HCT116 (cell line): ENCODE measurements around the gene CALD1. TPM values are rescaled to one million over a fixed set of nuclear protein-coding genes. Genes with fewer than 3 reads are reported as not detected.

Experiments used
- ATAC-seq: fragments of 200-7000 bp; cut with Tn5 transposase; 2 replicates; pipeline ENCODE4 v1.9.1; 2020; ENCODE audit warnings: mild to moderate bottlenecking, moderate library complexity
- BruUV-seq: library from RNA; stranded (reverse); fragments of 400-500 nt; replicated peaks from 2 replicates; lab custom pipeline; 2021; lab: Mats Ljungman, UMichigan
- CTCF ChIA-PET: fragments of 300-600 bp; sonication (Branson Sonifier 250); formaldehyde crosslinking; loops from one replicate; lab custom pipeline; 2021; ENCODE audit warnings: antibody characterized with exemption; lab: Charles Lee
- POLR2A ChIA-PET: fragments of 300-600, 350-600 bp; sonication (Branson Sonifier 250); formaldehyde crosslinking; loops from one replicate; lab custom pipeline; 2021; ENCODE audit warnings: antibody characterized with exemption; lab: Charles Lee
- RAD21 ChIA-PET, 2 experiments: fragments of 300-600 bp; sonication (Branson Sonifier 250); formaldehyde crosslinking; loops; one replicate each; lab custom pipeline; 2023; ENCODE audit warnings: low total read pairs in 2 of 2; ENCODE audit not compliant: uncharacterized antibody in 2 of 2, unreplicated experiment in 2 of 2, low non-redundant PET in 1 of 2; lab: Charles Lee
- DNase-seq: peaks from one replicate; pipeline ENCODE4 v3.0.0-alpha.2; 2010; ENCODE audit warnings: low read depth, low spot score
- H2AFZ ChIP-seq: fragments of 200-600 bp; shearing (Covaris generic), sonication (generic); 2 replicates; pipeline ENCODE4 v1.6.1; 2017; ENCODE audit warnings: low read depth, mixed run types, mixed read lengths, antibody characterized with exemption, low read length; ENCODE audit not compliant: poor library complexity, severe bottlenecking
- H3K27ac ChIP-seq: 2 replicates; pipeline ENCODE4 v1.5.1; 2012; ENCODE audit warnings: low read depth, low read length
- H3K27me3 ChIP-seq: fragments of 200-600 bp; sonication (generic); 2 replicates; pipeline ENCODE4 v1.6.1; 2016; ENCODE audit warnings: mixed run types, low read length, mixed read lengths; ENCODE audit not compliant: insufficient read depth
- H3K36me3 ChIP-seq, 2 experiments: fragments of 200-500 bp in 1 of 2; fragments of 200-600 bp in 1 of 2; sonication (Bioruptor generic) in 1 of 2; sonication (generic) in 1 of 2; 2 replicates each; pipeline versions ENCODE4 v1.5.1 to v1.6.1; 2014 to 2016; ENCODE audit warnings: low read length in 2 of 2, inconsistent platforms in 1 of 2, mixed read lengths in 1 of 2, mixed run types in 1 of 2; ENCODE audit not compliant: insufficient read depth in 2 of 2, control insufficient read depth in 1 of 2
- H3K4me1 ChIP-seq, 2 experiments: fragments of 200-600 bp in 1 of 2; sonication (generic) in 1 of 2; 2 replicates each; pipeline versions ENCODE4 v1.5.1 to v1.6.1; 2012 to 2017; ENCODE audit warnings: low read length in 2 of 2, inconsistent platforms in 1 of 2, mild to moderate bottlenecking in 1 of 2, mixed read lengths in 1 of 2, mixed run types in 1 of 2, moderate library complexity in 1 of 2; ENCODE audit not compliant: insufficient read depth in 2 of 2, control insufficient read depth in 1 of 2
- H3K4me2 ChIP-seq: fragments of 200-600 bp; sonication (generic); 2 replicates; pipeline ENCODE4 v1.6.1; 2017; ENCODE audit warnings: mixed run types, low read length, mixed read lengths
- H3K4me3 ChIP-seq, 2 experiments: fragments of 200-600 bp in 1 of 2; sonication (generic) in 1 of 2; replicated peaks in 1 of 2; 2 replicates each; pipeline ENCODE4 v1.5.1; 2011 to 2016; ENCODE audit warnings: low read length in 2 of 2, control low read depth in 1 of 2, low read depth in 1 of 2, mild to moderate bottlenecking in 1 of 2, mixed read lengths in 1 of 2, mixed run types in 1 of 2
- H3K79me2 ChIP-seq: fragments of 200-600 bp; sonication (generic); 2 replicates; pipeline ENCODE4 v1.6.1; 2017; ENCODE audit warnings: mild to moderate bottlenecking, mixed run types, low read length, moderate library complexity, mixed read lengths; ENCODE audit not compliant: insufficient read depth
- H3K9ac ChIP-seq: fragments of 200-600 bp; sonication (generic); 2 replicates; pipeline ENCODE4 v1.6.1; 2016; ENCODE audit warnings: low read length, mixed read lengths
- H3K9me2 ChIP-seq: fragments of 200-600 bp; sonication (generic), shearing (Covaris generic); 2 replicates; pipeline ENCODE4 v1.6.1; 2017; ENCODE audit warnings: mixed run types, mild to moderate bottlenecking, moderate library complexity; ENCODE audit not compliant: insufficient read depth
- H3K9me3 ChIP-seq, 2 experiments: fragments of 200-500 bp in 1 of 2; fragments of 200-600 bp in 1 of 2; sonication (Bioruptor generic) in 1 of 2; sonication (generic) in 1 of 2; 2 replicates each; pipeline ENCODE4 v1.6.1; 2014 to 2017; ENCODE audit warnings: low read length in 2 of 2, mixed read lengths in 2 of 2, inconsistent platforms in 1 of 2, low read depth in 1 of 2, mild to moderate bottlenecking in 1 of 2, mixed run types in 1 of 2, moderate library complexity in 1 of 2; ENCODE audit not compliant: control insufficient read depth in 1 of 2, insufficient read depth in 1 of 2
- H4K20me1 ChIP-seq: fragments of 200-600 bp; sonication (generic), shearing (Covaris generic); 2 replicates; pipeline ENCODE4 v1.6.1; 2017; ENCODE audit warnings: mixed run types, mild to moderate bottlenecking, moderate library complexity; ENCODE audit not compliant: insufficient read depth
- CEBPB ChIP-seq: IDR thresholded peaks from 2 replicates; pipeline ENCODE4 v1.6.1; 2012; ENCODE audit warnings: low read depth
- JUND ChIP-seq: IDR thresholded peaks from 2 replicates; pipeline ENCODE4 v1.6.1; 2012
- REST ChIP-seq: IDR thresholded peaks from 2 replicates; pipeline ENCODE4 v1.6.1; 2012; ENCODE audit warnings: low read depth
- SRF ChIP-seq: IDR thresholded peaks from 2 replicates; pipeline ENCODE4 v1.6.1; 2012; ENCODE audit warnings: low read depth
- YY1 ChIP-seq: IDR thresholded peaks from 2 replicates; pipeline ENCODE4 v1.6.1; 2011; ENCODE audit warnings: low read length, low read depth, moderate library complexity, mild to moderate bottlenecking; ENCODE audit not compliant: insufficient replicate concordance; ENCODE audit errors: extremely low read depth
- intact Hi-C: fragments of 100-400 bp; cut with micrococcal nuclease; formaldehyde crosslinking; loops from 2 replicates; pipeline ENCODE4 v1.10.0; 2022
- total RNA-seq: library from RNA; stranded (reverse); gene quantifications from one replicate; pipeline ENCODE4 v1.2.1, GENCODE V29; 2021; ENCODE audit not compliant: unreplicated experiment

CALD1 gene
- total RNA-seq, 1 experiment from 2014 or later: 66.8 TPM

- no peak for TF ChIP-seq REST
Measured at GRCh38 chr7:134778941-134779740, at the start of gene CALD1 (continued).

GRCh38 chr7:134729895-134730294 is 49.5 kb upstream of the CALD1 start:
- H3K9ac ChIP-seq: no peak overlapping the region
- H3K27ac ChIP-seq: no peak overlapping the region
- H2AFZ ChIP-seq: no peak overlapping the region
- H3K4me1 ChIP-seq: no peaks in the 10 kb centered on the region
- TF ChIP-seq SRF (no peak), CEBPB (no peak), YY1 (no peak), JUND (no peak)
- H3K79me2 ChIP-seq: no peaks in the 10 kb centered on the region
- POLR2A ChIA-PET: no interaction called here
- intact Hi-C loops: no loop called here
- no peaks in the 10 kb centered on the region for H3K9me2 ChIP-seq
- BruUV-seq: no TSS peak
- no peak overlapping the region for H3K4me3 ChIP-seq
- no peak overlapping the region for H3K4me2 ChIP-seq
- CTCF ChIA-PET: no interaction called here
- no peaks in the 10 kb centered on the region for H3K9me3 ChIP-seq
- no peak for ATAC-seq
- H3K27me3 ChIP-seq: no peaks in the 10 kb centered on the region
- no peaks in the 10 kb centered on the region for H3K36me3 ChIP-seq
- RAD21 ChIA-PET: no interaction called here
- no peak for DNase-seq
- no peaks in the 10 kb centered on the region for H4K20me1 ChIP-seq
